GM23338 (cell line): ENCODE data around the gene DPH2. TPM values are rescaled to one million over a fixed set of nuclear protein-coding genes. Genes with fewer than 3 reads are reported as not detected.
A peak's percentile ranks its signal among the peaks of the same experiment; 100 is the strongest.

Source experiments
- ATAC-seq: fragments of 200-7000 bp; cut with Tn5 transposase; 3 replicates; pipeline ENCODE4 v1.9.1; 2020
- DNase-seq: peaks from one replicate; pipeline ENCODE4 v3.0.0-alpha.2; 2015; ENCODE audit warnings: low spot score
- H2AFZ ChIP-seq: fragments of 200-600 bp; sonication (generic); 2 replicates; pipeline ENCODE4 v1.8.0; 2016; ENCODE audit warnings: antibody characterized with exemption, mild to moderate bottlenecking, moderate library complexity
- H3F3A ChIP-seq: fragments of 200-600 bp; sonication (generic); replicated peaks from 2 replicates; pipeline ENCODE4 v1.8.0; 2017; ENCODE audit warnings: antibody characterized with exemption, mixed run types, low read depth
- H3K27ac ChIP-seq: fragments of 200-600 bp; sonication (generic); 2 replicates; pipeline ENCODE4 v1.6.1; 2016; ENCODE audit warnings: low read depth
- H3K27me3 ChIP-seq: fragments of 200-600 bp; sonication (generic); 2 replicates; pipeline ENCODE4 v1.8.0; 2016; ENCODE audit warnings: mild to moderate bottlenecking, mixed run types, moderate library complexity; ENCODE audit not compliant: insufficient read depth
- H3K36me3 ChIP-seq: fragments of 200-600 bp; sonication (generic); 2 replicates; pipeline ENCODE4 v1.8.0; 2016; ENCODE audit warnings: mild to moderate bottlenecking; ENCODE audit not compliant: insufficient read depth
- H3K4me1 ChIP-seq: fragments of 200-600 bp; sonication (generic); 2 replicates; pipeline ENCODE4 v1.8.0; 2016; ENCODE audit warnings: mild to moderate bottlenecking, moderate library complexity; ENCODE audit not compliant: insufficient read depth
- H3K4me2 ChIP-seq: fragments of 200-600 bp; sonication (generic); 2 replicates; pipeline ENCODE4 v1.7.1; 2017; ENCODE audit warnings: mixed run types
- H3K4me3 ChIP-seq: fragments of 200-600 bp; sonication (generic); 2 replicates; pipeline ENCODE4 v1.6.1; 2016; ENCODE audit warnings: mixed run types
- H3K79me2 ChIP-seq: fragments of 200-600 bp; sonication (generic); replicated peaks from 2 replicates; pipeline ENCODE4 v1.8.0; 2017; ENCODE audit warnings: mild to moderate bottlenecking; ENCODE audit not compliant: insufficient read depth
- H3K9me2 ChIP-seq: fragments of 200-600 bp; sonication (generic); 2 replicates; pipeline ENCODE4 v1.8.0; 2017; ENCODE audit not compliant: insufficient read depth
- H4K20me1 ChIP-seq: fragments of 200-600 bp; sonication (generic); replicated peaks from 2 replicates; pipeline ENCODE4 v1.8.0; 2017; ENCODE audit warnings: mild to moderate bottlenecking; ENCODE audit not compliant: insufficient read depth
- H3K27ac Mint-ChIP-seq: 2 replicates; pipeline ENCODE4 v1.8.0; 2020; ENCODE audit warnings: inconsistent platforms, mild to moderate bottlenecking, moderate library complexity, mixed read lengths
- H3K27me3 Mint-ChIP-seq: 3 replicates; pipeline ENCODE4 v1.8.0; 2022; ENCODE audit warnings: low read depth, mild to moderate bottlenecking, moderate library complexity, mixed read lengths, inconsistent platforms; ENCODE audit not compliant: insufficient read depth, poor library complexity
- H3K36me3 Mint-ChIP-seq: 3 replicates; pipeline ENCODE4 v1.8.0; 2021; ENCODE audit warnings: low read depth, mild to moderate bottlenecking, inconsistent platforms, moderate library complexity, mixed read lengths
- H3K4me1 Mint-ChIP-seq: 3 replicates; pipeline ENCODE4 v1.8.0; 2020; ENCODE audit warnings: mild to moderate bottlenecking, inconsistent platforms, mixed read lengths
- H3K4me3 Mint-ChIP-seq: 3 replicates; pipeline ENCODE4 v1.8.0; 2021; ENCODE audit warnings: moderate library complexity, mild to moderate bottlenecking, inconsistent platforms, mixed read lengths
- H3K9me3 Mint-ChIP-seq: 3 replicates; pipeline ENCODE4 v1.8.0; 2020; ENCODE audit warnings: moderate library complexity, mild to moderate bottlenecking, inconsistent platforms, mixed read lengths
- CREB1 ChIP-seq: fragments of 250-450 bp; sonication (Bioruptor Pico); IDR thresholded peaks from 2 replicates; pipeline ENCODE4 v1.5.0; 2020; ENCODE audit warnings: low read depth, mild to moderate bottlenecking, moderate library complexity
- EZH2 ChIP-seq: fragments of 200-600 bp; sonication (generic); IDR thresholded peaks from one replicate; pipeline ENCODE4 v1.8.0; 2017; ENCODE audit warnings: antibody characterized with exemption, mild to moderate bottlenecking, low read depth; ENCODE audit not compliant: unreplicated experiment
- EZH2phosphoT487 ChIP-seq: fragments of 200-600 bp; sonication (generic); IDR thresholded peaks from one replicate; pipeline ENCODE4 v1.8.1; 2018; ENCODE audit warnings: antibody characterized with exemption; ENCODE audit not compliant: unreplicated experiment
- JUNB ChIP-seq: IDR thresholded peaks from one replicate; pipeline ENCODE4 v1.6.1; 2016; ENCODE audit warnings: antibody characterized with exemption; ENCODE audit not compliant: unreplicated experiment
- NANOG ChIP-seq: IDR thresholded peaks from 2 replicates; pipeline ENCODE4 v1.6.1; 2016; ENCODE audit warnings: antibody characterized with exemption, borderline replicate concordance
- POLR2AphosphoS5 ChIP-seq: IDR thresholded peaks from 2 replicates; pipeline ENCODE4 v1.6.1; 2016; ENCODE audit warnings: antibody characterized with exemption, low read depth
- STAT1 ChIP-seq: IDR thresholded peaks from one replicate; pipeline ENCODE4 v1.6.1; 2016; ENCODE audit warnings: antibody characterized with exemption; ENCODE audit not compliant: unreplicated experiment
- ZNF114 ChIP-seq: fragments of 250-450 bp; sonication (Bioruptor Pico); IDR thresholded peaks from 2 replicates; pipeline ENCODE4 v1.5.0; 2020; ENCODE audit warnings: mild to moderate bottlenecking, moderate library complexity
- ZNF331 ChIP-seq: fragments of 250-450 bp; sonication (Bioruptor Pico); IDR thresholded peaks from 2 replicates; pipeline ENCODE4 v1.5.0; 2020; ENCODE audit warnings: low read depth, mild to moderate bottlenecking, moderate library complexity
- polyA plus RNA-seq: library from polyadenylated mRNA; unstranded; fragments of >200 nt; fragmentation: Nextera tagmentation; extraction: Ambion mirVana; gene quantifications from 2 replicates; pipeline ENCODE4 v1.2.1, GENCODE V29; 2016
- total RNA-seq: library from RNA; depleted of rRNA; stranded (reverse); fragments of >200 nt; shearing (Covaris generic); gene quantifications from 2 replicates; pipeline ENCODE4 v1.2.3, GENCODE V29; 2014
- TF ChIP-seq, protein P1 (sequence below), 2 experiments: fragments of 200-600 bp in 1 of 2; sonication (generic) in 1 of 2; conservative IDR thresholded peaks; 2 replicates each; pipeline versions ENCODE4 v1.5.1 to v1.6.1; 2016 to 2017; ENCODE audit warnings: antibody characterized with exemption in 2 of 2, low read depth in 2 of 2, mild to moderate bottlenecking in 2 of 2, moderate library complexity in 1 of 2
- TF ChIP-seq, protein P2 (sequence below): IDR thresholded peaks from one replicate; pipeline ENCODE4 v1.6.1; 2018; ENCODE audit warnings: antibody characterized with exemption; ENCODE audit not compliant: unreplicated experiment
- TF ChIP-seq, protein P3 (sequence below): IDR thresholded peaks from 2 replicates; pipeline ENCODE4 v1.6.1; 2016; ENCODE audit warnings: antibody characterized with exemption
- TF ChIP-seq, protein P4 (sequence below): fragments of 250-450 bp; sonication (Bioruptor Pico); IDR thresholded peaks from 2 replicates; pipeline ENCODE4 v1.5.0; 2020; ENCODE audit warnings: mild to moderate bottlenecking, moderate library complexity

The DPH2 gene
- total and polyA plus RNA-seq, 2 experiments from 2014 or later: 32.1 to 90.3 TPM

DNA sequence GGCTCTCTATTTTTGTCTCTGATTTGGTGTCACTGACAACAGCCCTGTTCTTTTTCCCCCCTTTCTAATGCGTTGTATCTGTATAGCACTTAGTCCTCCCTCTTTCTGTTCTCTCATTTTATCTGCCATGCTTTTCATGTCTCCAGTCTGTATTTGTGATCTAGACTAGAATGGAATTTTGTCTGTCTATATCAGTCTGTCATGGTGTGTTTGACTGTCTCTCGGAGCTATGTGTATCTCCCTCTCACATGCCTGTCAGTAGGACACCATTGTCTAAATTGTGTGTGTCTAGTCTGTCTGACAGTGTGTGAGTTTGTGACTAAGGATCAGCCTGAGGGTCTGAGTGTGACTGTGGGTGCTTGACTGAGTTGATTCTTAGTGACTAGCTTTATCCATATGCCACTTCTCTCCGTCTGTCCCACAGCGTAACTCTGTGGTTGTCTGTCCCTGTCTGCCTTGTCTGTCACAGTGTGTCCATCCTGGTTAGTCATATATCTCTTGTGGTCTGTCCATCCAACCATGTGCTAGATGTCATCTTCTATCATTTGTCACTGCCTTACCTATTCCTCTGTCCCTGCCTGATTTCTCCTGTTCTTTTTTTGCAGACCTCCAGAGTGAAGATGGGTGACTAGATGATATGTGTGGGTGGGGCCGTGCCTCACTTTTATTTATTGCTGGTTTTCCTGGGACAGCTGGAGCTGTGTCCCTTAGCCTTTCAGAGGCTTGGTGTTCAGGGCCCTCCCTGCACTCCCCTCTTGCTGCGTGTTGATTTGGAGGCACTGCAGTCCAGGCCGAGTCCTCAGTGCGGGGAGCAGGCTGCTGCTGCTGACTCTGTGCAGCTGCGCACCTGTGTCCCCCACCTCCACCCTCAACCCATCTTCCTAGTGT is 7.8 kb downstream of the DPH2 start:
- H2AFZ ChIP-seq: no peak overlapping the region
- DNase-seq (no peak), ATAC-seq (no peak)
- no peaks in the 10 kb centered on the region for H3K27me3 ChIP-seq
- H3K36me3 Mint-ChIP-seq: peaks cover 54% of the 10 kb centered on the region
- H3K27ac ChIP-seq: no peak overlapping the region
- TF ChIP-seq, protein P1, sequence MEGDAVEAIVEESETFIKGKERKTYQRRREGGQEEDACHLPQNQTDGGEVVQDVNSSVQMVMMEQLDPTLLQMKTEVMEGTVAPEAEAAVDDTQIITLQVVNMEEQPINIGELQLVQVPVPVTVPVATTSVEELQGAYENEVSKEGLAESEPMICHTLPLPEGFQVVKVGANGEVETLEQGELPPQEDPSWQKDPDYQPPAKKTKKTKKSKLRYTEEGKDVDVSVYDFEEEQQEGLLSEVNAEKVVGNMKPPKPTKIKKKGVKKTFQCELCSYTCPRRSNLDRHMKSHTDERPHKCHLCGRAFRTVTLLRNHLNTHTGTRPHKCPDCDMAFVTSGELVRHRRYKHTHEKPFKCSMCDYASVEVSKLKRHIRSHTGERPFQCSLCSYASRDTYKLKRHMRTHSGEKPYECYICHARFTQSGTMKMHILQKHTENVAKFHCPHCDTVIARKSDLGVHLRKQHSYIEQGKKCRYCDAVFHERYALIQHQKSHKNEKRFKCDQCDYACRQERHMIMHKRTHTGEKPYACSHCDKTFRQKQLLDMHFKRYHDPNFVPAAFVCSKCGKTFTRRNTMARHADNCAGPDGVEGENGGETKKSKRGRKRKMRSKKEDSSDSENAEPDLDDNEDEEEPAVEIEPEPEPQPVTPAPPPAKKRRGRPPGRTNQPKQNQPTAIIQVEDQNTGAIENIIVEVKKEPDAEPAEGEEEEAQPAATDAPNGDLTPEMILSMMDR (conservative IDR thresholded peaks at IDR 0.05; ENCODE audit: low read depth in 2 of 2): no peak
- TF ChIP-seq POLR2AphosphoS5 (no peak), ZNF331 (CRISPR knock-in tag) (no peak), ZNF114 (no peak), EZH2phosphoT487 (no peak), NANOG (no peak), CREB1 (no peak), EZH2 (no peak), STAT1 (no peak), JUNB (no peak)
- TF ChIP-seq, protein P2, sequence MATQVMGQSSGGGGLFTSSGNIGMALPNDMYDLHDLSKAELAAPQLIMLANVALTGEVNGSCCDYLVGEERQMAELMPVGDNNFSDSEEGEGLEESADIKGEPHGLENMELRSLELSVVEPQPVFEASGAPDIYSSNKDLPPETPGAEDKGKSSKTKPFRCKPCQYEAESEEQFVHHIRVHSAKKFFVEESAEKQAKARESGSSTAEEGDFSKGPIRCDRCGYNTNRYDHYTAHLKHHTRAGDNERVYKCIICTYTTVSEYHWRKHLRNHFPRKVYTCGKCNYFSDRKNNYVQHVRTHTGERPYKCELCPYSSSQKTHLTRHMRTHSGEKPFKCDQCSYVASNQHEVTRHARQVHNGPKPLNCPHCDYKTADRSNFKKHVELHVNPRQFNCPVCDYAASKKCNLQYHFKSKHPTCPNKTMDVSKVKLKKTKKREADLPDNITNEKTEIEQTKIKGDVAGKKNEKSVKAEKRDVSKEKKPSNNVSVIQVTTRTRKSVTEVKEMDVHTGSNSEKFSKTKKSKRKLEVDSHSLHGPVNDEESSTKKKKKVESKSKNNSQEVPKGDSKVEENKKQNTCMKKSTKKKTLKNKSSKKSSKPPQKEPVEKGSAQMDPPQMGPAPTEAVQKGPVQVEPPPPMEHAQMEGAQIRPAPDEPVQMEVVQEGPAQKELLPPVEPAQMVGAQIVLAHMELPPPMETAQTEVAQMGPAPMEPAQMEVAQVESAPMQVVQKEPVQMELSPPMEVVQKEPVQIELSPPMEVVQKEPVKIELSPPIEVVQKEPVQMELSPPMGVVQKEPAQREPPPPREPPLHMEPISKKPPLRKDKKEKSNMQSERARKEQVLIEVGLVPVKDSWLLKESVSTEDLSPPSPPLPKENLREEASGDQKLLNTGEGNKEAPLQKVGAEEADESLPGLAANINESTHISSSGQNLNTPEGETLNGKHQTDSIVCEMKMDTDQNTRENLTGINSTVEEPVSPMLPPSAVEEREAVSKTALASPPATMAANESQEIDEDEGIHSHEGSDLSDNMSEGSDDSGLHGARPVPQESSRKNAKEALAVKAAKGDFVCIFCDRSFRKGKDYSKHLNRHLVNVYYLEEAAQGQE: no peak
- TF ChIP-seq, protein P3, sequence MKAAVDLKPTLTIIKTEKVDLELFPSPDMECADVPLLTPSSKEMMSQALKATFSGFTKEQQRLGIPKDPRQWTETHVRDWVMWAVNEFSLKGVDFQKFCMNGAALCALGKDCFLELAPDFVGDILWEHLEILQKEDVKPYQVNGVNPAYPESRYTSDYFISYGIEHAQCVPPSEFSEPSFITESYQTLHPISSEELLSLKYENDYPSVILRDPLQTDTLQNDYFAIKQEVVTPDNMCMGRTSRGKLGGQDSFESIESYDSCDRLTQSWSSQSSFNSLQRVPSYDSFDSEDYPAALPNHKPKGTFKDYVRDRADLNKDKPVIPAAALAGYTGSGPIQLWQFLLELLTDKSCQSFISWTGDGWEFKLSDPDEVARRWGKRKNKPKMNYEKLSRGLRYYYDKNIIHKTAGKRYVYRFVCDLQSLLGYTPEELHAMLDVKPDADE: no peak
- TF ChIP-seq, protein P4, sequence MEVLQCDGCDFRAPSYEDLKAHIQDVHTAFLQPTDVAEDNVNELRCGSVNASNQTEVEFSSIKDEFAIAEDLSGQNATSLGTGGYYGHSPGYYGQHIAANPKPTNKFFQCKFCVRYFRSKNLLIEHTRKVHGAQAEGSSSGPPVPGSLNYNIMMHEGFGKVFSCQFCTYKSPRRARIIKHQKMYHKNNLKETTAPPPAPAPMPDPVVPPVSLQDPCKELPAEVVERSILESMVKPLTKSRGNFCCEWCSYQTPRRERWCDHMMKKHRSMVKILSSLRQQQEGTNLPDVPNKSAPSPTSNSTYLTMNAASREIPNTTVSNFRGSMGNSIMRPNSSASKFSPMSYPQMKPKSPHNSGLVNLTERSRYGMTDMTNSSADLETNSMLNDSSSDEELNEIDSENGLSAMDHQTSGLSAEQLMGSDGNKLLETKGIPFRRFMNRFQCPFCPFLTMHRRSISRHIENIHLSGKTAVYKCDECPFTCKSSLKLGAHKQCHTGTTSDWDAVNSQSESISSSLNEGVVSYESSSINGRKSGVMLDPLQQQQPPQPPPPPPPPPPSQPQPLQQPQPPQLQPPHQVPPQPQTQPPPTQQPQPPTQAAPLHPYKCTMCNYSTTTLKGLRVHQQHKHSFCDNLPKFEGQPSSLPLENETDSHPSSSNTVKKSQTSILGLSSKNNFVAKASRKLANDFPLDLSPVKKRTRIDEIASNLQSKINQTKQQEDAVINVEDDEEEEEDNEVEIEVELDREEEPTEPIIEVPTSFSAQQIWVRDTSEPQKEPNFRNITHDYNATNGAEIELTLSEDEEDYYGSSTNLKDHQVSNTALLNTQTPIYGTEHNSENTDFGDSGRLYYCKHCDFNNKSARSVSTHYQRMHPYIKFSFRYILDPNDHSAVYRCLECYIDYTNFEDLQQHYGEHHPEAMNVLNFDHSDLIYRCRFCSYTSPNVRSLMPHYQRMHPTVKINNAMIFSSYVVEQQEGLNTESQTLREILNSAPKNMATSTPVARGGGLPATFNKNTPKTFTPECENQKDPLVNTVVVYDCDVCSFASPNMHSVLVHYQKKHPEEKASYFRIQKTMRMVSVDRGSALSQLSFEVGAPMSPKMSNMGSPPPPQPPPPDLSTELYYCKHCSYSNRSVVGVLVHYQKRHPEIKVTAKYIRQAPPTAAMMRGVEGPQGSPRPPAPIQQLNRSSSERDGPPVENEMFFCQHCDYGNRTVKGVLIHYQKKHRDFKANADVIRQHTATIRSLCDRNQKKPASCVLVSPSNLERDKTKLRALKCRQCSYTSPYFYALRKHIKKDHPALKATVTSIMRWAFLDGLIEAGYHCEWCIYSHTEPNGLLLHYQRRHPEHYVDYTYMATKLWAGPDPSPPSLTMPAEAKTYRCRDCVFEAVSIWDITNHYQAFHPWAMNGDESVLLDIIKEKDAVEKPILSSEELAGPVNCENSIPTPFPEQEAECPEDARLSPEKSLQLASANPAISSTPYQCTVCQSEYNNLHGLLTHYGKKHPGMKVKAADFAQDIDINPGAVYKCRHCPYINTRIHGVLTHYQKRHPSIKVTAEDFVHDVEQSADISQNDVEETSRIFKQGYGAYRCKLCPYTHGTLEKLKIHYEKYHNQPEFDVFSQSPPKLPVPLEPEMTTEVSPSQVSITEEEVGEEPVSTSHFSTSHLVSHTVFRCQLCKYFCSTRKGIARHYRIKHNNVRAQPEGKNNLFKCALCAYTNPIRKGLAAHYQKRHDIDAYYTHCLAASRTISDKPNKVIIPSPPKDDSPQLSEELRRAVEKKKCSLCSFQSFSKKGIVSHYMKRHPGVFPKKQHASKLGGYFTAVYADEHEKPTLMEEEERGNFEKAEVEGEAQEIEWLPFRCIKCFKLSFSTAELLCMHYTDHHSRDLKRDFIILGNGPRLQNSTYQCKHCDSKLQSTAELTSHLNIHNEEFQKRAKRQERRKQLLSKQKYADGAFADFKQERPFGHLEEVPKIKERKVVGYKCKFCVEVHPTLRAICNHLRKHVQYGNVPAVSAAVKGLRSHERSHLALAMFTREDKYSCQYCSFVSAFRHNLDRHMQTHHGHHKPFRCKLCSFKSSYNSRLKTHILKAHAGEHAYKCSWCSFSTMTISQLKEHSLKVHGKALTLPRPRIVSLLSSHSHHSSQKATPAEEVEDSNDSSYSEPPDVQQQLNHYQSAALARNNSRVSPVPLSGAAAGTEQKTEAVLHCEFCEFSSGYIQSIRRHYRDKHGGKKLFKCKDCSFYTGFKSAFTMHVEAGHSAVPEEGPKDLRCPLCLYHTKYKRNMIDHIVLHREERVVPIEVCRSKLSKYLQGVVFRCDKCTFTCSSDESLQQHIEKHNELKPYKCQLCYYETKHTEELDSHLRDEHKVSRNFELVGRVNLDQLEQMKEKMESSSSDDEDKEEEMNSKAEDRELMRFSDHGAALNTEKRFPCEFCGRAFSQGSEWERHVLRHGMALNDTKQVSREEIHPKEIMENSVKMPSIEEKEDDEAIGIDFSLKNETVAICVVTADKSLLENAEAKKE: no peak
- 0 out of 2 replicates have a peak, but pooled peaks cover 7% of the 10 kb centered on the region for H3K36me3 ChIP-seq
- H3K27ac Mint-ChIP-seq: no peak overlapping the region
- peaks cover 29% of the 10 kb centered on the region for H3K4me1 ChIP-seq
- H3K27me3 Mint-ChIP-seq: peaks cover 35% of the 10 kb centered on the region
- peaks cover 16% of the 10 kb centered on the region for H3K79me2 ChIP-seq
- H3K4me1 Mint-ChIP-seq: peaks cover 45% of the 10 kb centered on the region
- H3K9me2 ChIP-seq: no peaks in the 10 kb centered on the region
- H3K9me3 Mint-ChIP-seq: no peaks in the 10 kb centered on the region
- H3K4me2 ChIP-seq: peak overlapping the region; percentile 98; the same call in 1 of the 2 replicates
- peak overlapping the region; percentile 90; the same call in 2 of the 3 replicates for H3K4me3 Mint-ChIP-seq
- peaks cover 19% of the 10 kb centered on the region for H4K20me1 ChIP-seq
- peak overlapping the region; percentile 88 for H3K4me3 ChIP-seq
- H3F3A ChIP-seq: peaks cover 29% of the 10 kb centered on the region; the same call in 1 of the 2 replicates
